Astrocyte (in vitro differentiated cells and primary cell): Measurements from ENCODE around the gene CCL28.

Experiments used
- CTCF ChIP-seq: IDR thresholded peaks from 2 replicates; pipeline ENCODE4 v1.5.1; 2011; ENCODE audit warnings: low read depth, mild to moderate bottlenecking, inconsistent platforms, low read length, moderate library complexity; ENCODE audit not compliant: insufficient read depth
- EZH2 ChIP-seq: IDR thresholded peaks from 2 replicates; pipeline ENCODE4 v1.6.1; 2012; ENCODE audit warnings: mild to moderate bottlenecking, low read length, inconsistent platforms; ENCODE audit not compliant: insufficient read depth

- no peak for TF ChIP-seq CTCF
- no peak for TF ChIP-seq EZH2
Observed at GRCh38 chr5:43416803-43417394, 4.7 kb upstream of the CCL28 start.
